Adrenal gland (tissue), 12 donors: ENCODE data around the gene S1PR2. TPM values are rescaled to one million over a fixed set of nuclear protein-coding genes. Genes with fewer than 3 reads are reported as not detected.
A peak's percentile ranks its signal among the peaks of the same experiment; 100 is the strongest.
"Not testable (repeated sequence)": the region's sequence is repeated elsewhere in the genome, so short reads cannot be mapped to it uniquely, and the experiment has no call there.

Experiments used
- DNase-seq, 7 donors: peaks; one replicate each; pipeline ENCODE4 v3.0.0-alpha.2; 2019 to 2020
- H3K27ac ChIP-seq, 5 donors: fragments of 200-600 bp; sonication (generic) in 4 of 5; 1 replicate in 3 of 5; 2 replicates in 2 of 5; pipeline versions ENCODE4 v1.5.1 to v1.8.0; 2016 to 2020; ENCODE audit warnings: mild to moderate bottlenecking in 1 of 5
- H3K27me3 ChIP-seq: fragments of 200-600 bp; 2 replicates; pipeline ENCODE4 v1.8.0; 2021
- H3K36me3 ChIP-seq, 2 donors: fragments of 200-600 bp; replicated peaks in 1 of 2; 1 replicate in 1 of 2; 2 replicates in 1 of 2; pipeline versions ENCODE4 v1.5.1 to v1.8.0; 2018 to 2022
- H3K4me1 ChIP-seq, 2 donors: fragments of 200-600 bp; replicated peaks in 1 of 2; 1 replicate in 1 of 2; 2 replicates in 1 of 2; pipeline versions ENCODE4 v1.5.1 to v1.8.0; 2018 to 2021
- H3K4me3 ChIP-seq, 4 donors: fragments of 200-600 bp; sonication (generic) in 3 of 4; one replicate each; pipeline ENCODE4 v1.5.1; 2016 to 2018
- H3K9me3 ChIP-seq, 3 donors: fragments of 200-600 bp; sonication (generic) in 1 of 3; replicated peaks in 1 of 3; 1 replicate in 2 of 3; 2 replicates in 1 of 3; pipeline versions ENCODE4 v1.5.1 to v1.8.0; 2016 to 2021
- CTCF ChIP-seq, 6 experiments: fragments of 450-650 bp in 4 of 6; fragments of 200-600 bp in 2 of 6; sonication (generic) in 1 of 6; IDR thresholded peaks; 1 replicate in 5 of 6; 2 replicates in 1 of 6; pipeline versions ENCODE4 v1.5.1 to v1.8.0; 2016 to 2021; ENCODE audit warnings: antibody characterized with exemption in 6 of 6, mild to moderate bottlenecking in 2 of 6, moderate library complexity in 1 of 6
- POLR2A ChIP-seq, 2 donors: fragments of 450-650 bp; IDR thresholded peaks; one replicate each; pipeline ENCODE4 v1.6.1; 2017; ENCODE audit warnings: antibody characterized with exemption in 2 of 2, mild to moderate bottlenecking in 2 of 2, moderate library complexity in 1 of 2
- WGBS, 4 donors: extraction: QIAGEN DNeasy Blood & Tissue Kit in 2 of 4; methylation state at CpG; one replicate each; pipeline versions ENCODE4 v1.1.5 to v1.1.7; 2013 to 2017; 5-methylcytosine and 5-hydroxymethylcytosine counted together
- intact Hi-C, 2 donors: fragments of 100-400 bp; cut with DNase I; formaldehyde crosslinking; loops; one replicate each; pipeline versions ENCODE4 v1.14.1 to v1.15.0; 2022 to 2023
- polyA plus RNA-seq, 3 donors: library from polyadenylated mRNA; stranded (reverse); fragments of 200-250 nt in 2 of 3; fragments of 350-450 nt in 1 of 3; fragmentation: Illumina TruSeq in 1 of 3; extraction: RNeasy Lipid Tissue Mini Kit (QIAGEN cat#74804) in 1 of 3; gene quantifications; one replicate each; pipeline ENCODE4 v1.2.3, GENCODE V29; 2013 to 2014
- total RNA-seq, 9 donors: library from RNA; depleted of rRNA in 4 of 9; stranded (reverse); fragments of >200 nt in 4 of 9; fragments of 120-200 nt in 1 of 9; fragmentation: NEBNext Ultra II Directional in 1 of 9; extraction: Animal tissue kit (Norgen Biotek cat#: 25700) in 1 of 9; gene quantifications; one replicate each; pipeline versions ENCODE4 v1.1.0 to v1.2.4, GENCODE V29; 2013 to 2023
- donor health status: healthy with polysubstance abuse.
- donor health status: Bipolar disorder and iron deficiency.
- donor health status: DM: yes; HTN: yes; CAD: no.
- donor health status: DM: no; HTN: no; CAD: no.
- donor health status: DM: no; HTN: no; CAD: no.
- donor health status: DM: yes; HTN: yes; CAD: no.

S1PR2 gene
- total and polyA plus RNA-seq, 12 donors: 1.6 to 9.5 (median 5.0) TPM

DNA sequence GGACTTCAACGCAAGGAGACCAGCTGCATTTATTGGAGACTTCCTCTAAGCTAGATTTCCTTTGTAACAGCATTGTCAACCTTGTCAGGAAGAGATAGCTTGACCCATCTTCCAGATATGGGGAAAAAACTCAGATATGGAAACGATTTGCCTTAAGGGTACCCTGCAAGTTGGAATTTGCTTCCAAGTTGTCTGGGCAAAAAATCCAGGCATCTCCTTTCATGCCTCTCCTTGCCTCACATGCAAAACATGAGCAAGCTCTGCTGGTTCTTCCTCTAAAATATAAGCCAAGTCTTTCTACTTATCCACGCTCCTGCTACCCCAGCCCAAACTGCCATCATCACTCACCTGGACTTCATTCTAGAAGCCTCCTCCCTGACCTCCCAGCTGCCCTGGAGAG is 30.0 kb downstream of the S1PR2 start:
- TF ChIP-seq CTCF (IDR thresholded peaks at IDR 0.05) (no peak), POLR2A (IDR thresholded peaks at IDR 0.05) (no peak)
- H3K36me3 ChIP-seq: no peaks in the 10 kb centered on the region
- no peaks in the 10 kb centered on the region for H3K9me3 ChIP-seq
- H3K27me3 ChIP-seq: no peaks in the 10 kb centered on the region
- WGBS, 4 donors: 48 to 68% (median 67%) methylated on average over 3 of the region's 3 CpGs
- H3K4me3 ChIP-seq: no peak overlapping the region
- intact Hi-C loops: no loop called here
- DNase-seq: no peak
- H3K4me1 ChIP-seq: no peaks in the 10 kb centered on the region
- H3K27ac ChIP-seq: no peak overlapping the region

DNA sequence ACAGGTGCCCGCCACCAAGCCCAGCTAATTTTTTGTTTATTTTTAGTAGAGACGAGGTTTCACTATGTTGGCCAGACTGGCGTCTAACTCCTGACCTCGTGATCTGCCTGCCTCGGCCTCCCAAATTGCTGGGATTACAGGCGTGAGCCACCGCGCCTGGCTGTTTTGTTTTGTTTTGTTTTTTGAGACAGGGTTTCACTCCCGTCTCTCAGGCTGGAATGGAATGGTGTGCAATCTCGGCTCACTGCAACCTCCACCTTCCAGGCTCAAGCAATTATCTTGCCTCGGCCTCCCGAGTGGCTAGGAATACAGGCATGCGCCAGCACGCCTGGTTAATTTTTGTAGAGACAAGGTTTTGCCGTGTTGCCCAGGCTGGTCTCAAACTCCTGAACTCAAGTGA is 31.0 kb downstream of the S1PR2 start:
- DNase-seq, H3K9me3 ChIP-seq, H3K27ac ChIP-seq, intact Hi-C loops, H3K36me3 ChIP-seq, H3K4me1 ChIP-seq, H3K4me3 ChIP-seq, H3K27me3 ChIP-seq: not testable (repeated sequence)
- whole genome bisulfite sequencing, 4 donors: 83 to 87% (median 85%) methylated on average over 15 of the region's 15 CpGs

- H3K27ac ChIP-seq: peak overlapping the region in 2 of 5 donors; percentile 21 to 43
- H3K4me3 ChIP-seq, H3K27me3 ChIP-seq, H3K4me1 ChIP-seq, H3K36me3 ChIP-seq, H3K9me3 ChIP-seq, DNase-seq, intact Hi-C loops: not testable (repeated sequence)
- 51 to 61% (median 54%) methylated on average over 11 of the region's 11 CpGs for whole genome bisulfite sequencing, 4 donors
Measured at GRCh38 chr19:10198889-10199644, 32.1 kb downstream of the S1PR2 start.

GRCh38 chr19:10195199-10195519 is 36.0 kb downstream of the S1PR2 start:
- H3K4me3 ChIP-seq: peak overlapping the region in 2 of 4 donors; percentile 81 to 95
- H3K27ac ChIP-seq: peak overlapping the region in 2 of 5 donors; percentile 66 to 90
- DNase-seq: no peak
- peaks cover 0 to 10% of the 10 kb centered on the region in 2 donors for H3K4me1 ChIP-seq
- intact Hi-C loops: no loop called here
- no peaks in the 10 kb centered on the region for H3K9me3 ChIP-seq
- H3K36me3 ChIP-seq: no peaks in the 10 kb centered on the region
- 23 to 26% (median 23%) methylated on average over 6 of the region's 6 CpGs for WGBS, 4 donors
- no peaks in the 10 kb centered on the region for H3K27me3 ChIP-seq
- TF ChIP-seq CTCF (IDR thresholded peaks at IDR 0.05) (no peak), POLR2A (IDR thresholded peaks at IDR 0.05) (no peak)

DNA sequence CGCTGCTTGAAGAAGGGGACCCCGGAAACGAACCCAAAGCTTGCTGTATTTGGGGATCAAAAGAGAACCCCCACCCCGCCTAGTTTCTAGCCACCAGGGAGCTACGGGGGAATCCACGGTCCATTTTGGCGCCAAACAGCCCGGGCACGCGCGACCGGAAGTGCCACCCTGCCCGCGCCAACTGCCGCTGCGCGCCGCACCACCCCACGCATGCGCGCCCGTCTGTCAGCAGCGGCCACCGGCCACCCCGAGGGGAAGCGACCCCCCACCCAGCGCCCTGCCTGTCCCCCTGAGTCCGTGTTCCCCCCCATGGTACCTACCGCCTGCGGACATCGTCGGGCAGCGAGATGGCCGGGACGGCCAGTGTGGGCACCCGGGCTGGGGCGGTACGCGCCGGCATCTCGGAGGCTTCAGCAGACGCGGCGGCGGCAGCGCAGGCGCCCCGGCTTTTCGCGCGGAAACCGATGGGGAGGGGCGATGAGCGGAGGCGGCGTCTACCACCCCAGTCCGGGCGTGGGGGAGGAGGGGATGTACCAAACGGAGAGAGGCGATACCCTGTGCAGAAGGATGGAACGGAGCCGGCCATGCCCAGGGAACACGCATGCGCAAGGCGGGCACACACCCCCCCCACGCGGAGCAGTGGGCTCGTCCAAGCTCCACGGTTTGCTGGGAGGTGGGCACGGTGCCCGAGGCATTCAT is 36.5 kb downstream of the S1PR2 start, which contains the start of gene DNMT1:
DNMT1 (minus strand) TSS at position 454 of the 699 bp plus-strand sequence; CDS start at position 400, 54 bp downstream.
- 0 to 1% (median 0%) methylated on average over 5 to 71 of the region's 71 CpGs for WGBS, 4 donors
- Histone ChIP-seq H3K4me1 (peaks cover 0 to 10% of the 10 kb centered on the region in 2 donors), H3K27me3 (no peaks in the 10 kb centered on the region), H3K9me3 (no peaks in the 10 kb centered on the region), H3K36me3 (no peaks in the 10 kb centered on the region), H3K27ac (peak within 1 kb of the TSS; percentile 19 to 90 (median 67)), H3K4me3 (peak within 1 kb of the TSS; percentile 18 to 95 (median 82))
- intact Hi-C loops: loop anchor here in 1 of 2 donors (5.0 kb wide), 1 partner anchor 38 kb away; the partner anchor contains the start of gene S1PR2
- DNase-seq: peak; percentile 94 to 98 (median 97)
- TF ChIP-seq CTCF (IDR thresholded peaks at IDR 0.05) (peak in 1 of 6 experiments; percentile 3), POLR2A (IDR thresholded peaks at IDR 0.05) (peak; percentile 26 to 66)
